Liver (tissue), 3 donors: ENCODE data around the gene CSAD.

ENCODE experiments used
- GABPA ChIP-seq, 2 donors: IDR thresholded peaks in 1 of 2; conservative IDR thresholded peaks in 1 of 2; 2 replicates each; pipeline ENCODE4 v1.6.1; 2016; ENCODE audit warnings: antibody characterized with exemption in 2 of 2, mild to moderate bottlenecking in 1 of 2, moderate library complexity in 1 of 2
- RAD21 ChIP-seq, 2 donors: IDR thresholded peaks; 2 replicates each; pipeline ENCODE4 v1.6.1; 2016; ENCODE audit warnings: antibody characterized with exemption in 2 of 2, mild to moderate bottlenecking in 2 of 2
- REST ChIP-seq: IDR thresholded peaks from 2 replicates; pipeline ENCODE4 v1.6.1; 2016; ENCODE audit warnings: antibody characterized with exemption, mild to moderate bottlenecking
- RXRA ChIP-seq, 2 donors: IDR thresholded peaks; 2 replicates each; pipeline ENCODE4 v1.6.1; 2017 to 2018; ENCODE audit warnings: antibody characterized with exemption in 2 of 2, mild to moderate bottlenecking in 1 of 2
- SP1 ChIP-seq: IDR thresholded peaks from 2 replicates; pipeline ENCODE4 v1.6.1; 2018; ENCODE audit warnings: antibody characterized with exemption, mild to moderate bottlenecking
- TAF1 ChIP-seq: conservative IDR thresholded peaks from 2 replicates; pipeline ENCODE4 v1.6.1; 2016; ENCODE audit warnings: antibody characterized with exemption, mild to moderate bottlenecking
- YY1 ChIP-seq: IDR thresholded peaks from 2 replicates; pipeline ENCODE4 v1.6.1; 2016; ENCODE audit warnings: antibody characterized with exemption, mild to moderate bottlenecking
- ZBTB33 ChIP-seq: IDR thresholded peaks from 2 replicates; pipeline ENCODE4 v1.6.1; 2016; ENCODE audit warnings: antibody characterized with exemption
- TF ChIP-seq, protein P1 (sequence below): fragments of 150-350 bp; IDR thresholded peaks from 2 replicates; pipeline ENCODE4 v1.5.1; 2017; ENCODE audit warnings: improper control_type of control experiment, low read depth, low read length; ENCODE audit not compliant: missing input control
- donor health status: healthy.
- donor health status: healthy.

- TF ChIP-seq, protein P1, sequence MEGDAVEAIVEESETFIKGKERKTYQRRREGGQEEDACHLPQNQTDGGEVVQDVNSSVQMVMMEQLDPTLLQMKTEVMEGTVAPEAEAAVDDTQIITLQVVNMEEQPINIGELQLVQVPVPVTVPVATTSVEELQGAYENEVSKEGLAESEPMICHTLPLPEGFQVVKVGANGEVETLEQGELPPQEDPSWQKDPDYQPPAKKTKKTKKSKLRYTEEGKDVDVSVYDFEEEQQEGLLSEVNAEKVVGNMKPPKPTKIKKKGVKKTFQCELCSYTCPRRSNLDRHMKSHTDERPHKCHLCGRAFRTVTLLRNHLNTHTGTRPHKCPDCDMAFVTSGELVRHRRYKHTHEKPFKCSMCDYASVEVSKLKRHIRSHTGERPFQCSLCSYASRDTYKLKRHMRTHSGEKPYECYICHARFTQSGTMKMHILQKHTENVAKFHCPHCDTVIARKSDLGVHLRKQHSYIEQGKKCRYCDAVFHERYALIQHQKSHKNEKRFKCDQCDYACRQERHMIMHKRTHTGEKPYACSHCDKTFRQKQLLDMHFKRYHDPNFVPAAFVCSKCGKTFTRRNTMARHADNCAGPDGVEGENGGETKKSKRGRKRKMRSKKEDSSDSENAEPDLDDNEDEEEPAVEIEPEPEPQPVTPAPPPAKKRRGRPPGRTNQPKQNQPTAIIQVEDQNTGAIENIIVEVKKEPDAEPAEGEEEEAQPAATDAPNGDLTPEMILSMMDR: no peak
- TF ChIP-seq RAD21 (IDR thresholded peaks at IDR 0.05): no peak
- TF ChIP-seq YY1: no peak
- no peak for TF ChIP-seq REST
- TF ChIP-seq SP1: no peak
- TF ChIP-seq TAF1: no peak
- no peak for TF ChIP-seq GABPA (IDR thresholded peaks at IDR 0.05 in 1 of 2, conservative IDR thresholded peaks at IDR 0.05 in 1 of 2)
- no peak for TF ChIP-seq ZBTB33
- TF ChIP-seq RXRA (IDR thresholded peaks at IDR 0.05): no peak
Observed at GRCh38 chr12:53223389-53224060, 42.8 kb upstream of the CSAD start.
